B cell (primary cell): Measurements from ENCODE around the gene PRDM11. TPM values are rescaled to one million over a fixed set of nuclear protein-coding genes. Genes with fewer than 3 reads are reported as not detected.

Experiments used
- ATAC-seq: fragments of 200-7000 bp; cut with Tn5 transposase; one replicate; pipeline ENCODE4 v1.10.0; 2021; ENCODE audit warnings: low read depth, mild to moderate bottlenecking, moderate number of reproducible peaks, moderate library complexity
- CTCF ChIA-PET: fragments of 350-600 bp; sonication (Branson Sonifier 250); formaldehyde crosslinking; loops from one replicate; lab custom pipeline; 2021; ENCODE audit warnings: antibody characterized with exemption, inconsistent platforms; lab: Charles Lee
- POLR2A ChIA-PET: fragments of 350-600 bp; sonication (Branson Sonifier 250); formaldehyde crosslinking; loops from one replicate; lab custom pipeline; 2021; ENCODE audit warnings: antibody characterized with exemption; lab: Charles Lee
- DNase-seq: peaks from one replicate; pipeline ENCODE4 v3.0.0; 2013
- H2AFZ ChIP-seq: 2 replicates; pipeline ENCODE4 v1.6.1; 2012; ENCODE audit warnings: mild to moderate bottlenecking, low read depth, low read length; ENCODE audit not compliant: insufficient read depth, poor library complexity, severe bottlenecking
- H3K27ac ChIP-seq, 2 donors: 1 replicate in 1 of 2; 2 replicates in 1 of 2; pipeline ENCODE4 v1.5.1; 2012 to 2013; ENCODE audit warnings: low read length in 2 of 2, mild to moderate bottlenecking in 2 of 2, moderate library complexity in 1 of 2
- H3K27me3 ChIP-seq, 4 experiments: fragments of 200-600 bp in 1 of 4; sonication (generic) in 1 of 4; replicated peaks in 1 of 4; 1 replicate in 2 of 4; 2 replicates in 2 of 4; pipeline versions ENCODE4 v1.6.1 to v1.7.0; 2013 to 2016; ENCODE audit warnings: low read length in 3 of 4, mild to moderate bottlenecking in 2 of 4, mixed read lengths in 1 of 4, moderate library complexity in 1 of 4; ENCODE audit not compliant: insufficient read depth in 4 of 4, control insufficient read depth in 3 of 4; ENCODE audit errors: control extremely low read depth in 1 of 4
- H3K36me3 ChIP-seq, 2 experiments: replicated peaks in 1 of 2; 1 replicate in 1 of 2; 2 replicates in 1 of 2; pipeline versions ENCODE4 v1.6.1 to v1.7.1; 2013; ENCODE audit warnings: low read length in 1 of 2; ENCODE audit not compliant: insufficient read depth in 2 of 2, control insufficient read depth in 1 of 2; ENCODE audit errors: control extremely low read depth in 1 of 2, extremely low read depth in 1 of 2
- H3K4me1 ChIP-seq, 2 donors: fragments of 200-600 bp in 1 of 2; sonication (generic) in 1 of 2; 1 replicate in 1 of 2; 2 replicates in 1 of 2; pipeline versions ENCODE4 v1.5.1 to v1.6.1; 2013 to 2017; ENCODE audit warnings: low read length in 2 of 2; ENCODE audit not compliant: control insufficient read depth in 2 of 2, insufficient read depth in 2 of 2
- H3K4me2 ChIP-seq: replicated peaks from 2 replicates; pipeline ENCODE3; 2012; ENCODE audit warnings: mild to moderate bottlenecking, low read depth, low read length; ENCODE audit not compliant: poor library complexity, severe bottlenecking
- H3K4me3 ChIP-seq, 5 experiments: fragments of 200-600 bp in 1 of 5; sonication (generic) in 1 of 5; 1 replicate in 3 of 5; 2 replicates in 2 of 5; pipeline versions ENCODE4 v1.5.1 to v1.7.0; 2011 to 2016; ENCODE audit warnings: low read length in 4 of 5, mild to moderate bottlenecking in 4 of 5, low read depth in 2 of 5, control low read depth in 1 of 5, moderate library complexity in 1 of 5; ENCODE audit not compliant: insufficient read depth in 1 of 5; ENCODE audit errors: control extremely low read depth in 1 of 5, extremely low read depth in 1 of 5
- H3K79me2 ChIP-seq: fragments of 200-600 bp; sonication (generic); one replicate; pipeline ENCODE4 v1.6.0; 2016; ENCODE audit warnings: low read length; ENCODE audit not compliant: control insufficient read depth, insufficient read depth
- H3K9ac ChIP-seq: fragments of 200-600 bp; sonication (generic); 2 replicates; pipeline ENCODE4 v1.6.1; 2017; ENCODE audit warnings: mild to moderate bottlenecking, low read length, moderate library complexity
- H3K9me3 ChIP-seq, 3 donors: one replicate each; pipeline versions ENCODE4 v1.6.1 to v1.7.1; 2013; ENCODE audit warnings: low read length in 2 of 3; ENCODE audit not compliant: control insufficient read depth in 2 of 3, insufficient read depth in 1 of 3; ENCODE audit errors: control extremely low read depth in 1 of 3
- H4K20me1 ChIP-seq: 2 replicates; pipeline ENCODE4 v1.6.0; 2012; ENCODE audit warnings: mild to moderate bottlenecking, low read length; ENCODE audit not compliant: insufficient read depth, control insufficient read depth, poor library complexity, severe bottlenecking
- H3K27ac Mint-ChIP-seq: one replicate; pipeline ENCODE4 v1.8.0; 2021; ENCODE audit warnings: mixed read lengths
- H3K27me3 Mint-ChIP-seq: one replicate; pipeline ENCODE4 v1.8.0; 2021; ENCODE audit warnings: mixed read lengths
- H3K4me1 Mint-ChIP-seq: one replicate; pipeline ENCODE4 v1.8.0; 2021; ENCODE audit warnings: mixed read lengths
- H3K4me3 Mint-ChIP-seq: one replicate; pipeline ENCODE4 v1.8.0; 2021; ENCODE audit warnings: mixed read lengths
- H3K9me3 Mint-ChIP-seq: one replicate; pipeline ENCODE4 v1.8.0; 2022; ENCODE audit warnings: mixed read lengths; ENCODE audit not compliant: insufficient read depth
- EZH2 ChIP-seq: IDR thresholded peaks from 2 replicates; pipeline ENCODE4 v1.6.1; 2012; ENCODE audit warnings: borderline replicate concordance, low read depth, mild to moderate bottlenecking, moderate library complexity, low read length; ENCODE audit not compliant: insufficient read depth, poor library complexity, severe bottlenecking
- WGBS: methylation state at CpG from one replicate; pipeline ENCODE4 v1.1.5; 2013; ENCODE audit warnings: missing lambda C conversion rate; ENCODE audit not compliant: insufficient coverage; 5-methylcytosine and 5-hydroxymethylcytosine counted together
- intact Hi-C: fragments of 100-400 bp; cut with micrococcal nuclease; formaldehyde crosslinking; loops from one replicate; pipeline ENCODE4 v1.10.0; 2022
- polyA plus RNA-seq: library from polyadenylated mRNA; depleted of rRNA; stranded (reverse); fragments of >200 nt; gene quantifications from 2 replicates; pipeline ENCODE4 v1.2.3, GENCODE V29; 2012
- total RNA-seq, 2 donors: library from RNA; stranded (reverse); fragments of 120-200 nt in 1 of 2; gene quantifications; 1 replicate in 1 of 2; 2 replicates in 1 of 2; pipeline versions ENCODE4 v1.2.3 to v1.2.4, GENCODE V29; 2013 to 2022
- TF ChIP-seq, protein P1 (sequence below): fragments of 200-600 bp; IDR thresholded peaks from one replicate; pipeline ENCODE4 v1.8.0; 2022; ENCODE audit warnings: antibody characterized with exemption, mild to moderate bottlenecking

PRDM11 gene
- total and polyA plus RNA-seq, 2 donors (not counting 1 experiment from before 2014, with no cell fraction given) = 9.5 to 26.2 TPM

GRCh38 chr11:45193695-45194094, 47.3 kb downstream of the PRDM11 start:
- DNase-seq = no peak
- H4K20me1 ChIP-seq = no peaks in the 10 kb centered on the region
- peaks cover 2 to 5% of the 10 kb centered on the region in 2 experiments for H3K36me3 ChIP-seq
- WGBS = 98% methylated on average over 5 of the region's 6 CpGs
- no peaks in the 10 kb centered on the region for H3K27me3 ChIP-seq
- no peaks in the 10 kb centered on the region for H3K9me3 ChIP-seq
- CTCF ChIA-PET = no interaction called here
- ATAC-seq = no peak
- H3K27ac ChIP-seq = no peak overlapping the region
- POLR2A ChIA-PET = no interaction called here
- H3K4me1 Mint-ChIP-seq = no peaks in the 10 kb centered on the region
- H2AFZ ChIP-seq = no peak overlapping the region
- no peak overlapping the region for H3K9ac ChIP-seq
- H3K4me1 ChIP-seq = no peaks in the 10 kb centered on the region
- H3K79me2 ChIP-seq = no peaks in the 10 kb centered on the region
- H3K27me3 Mint-ChIP-seq = no peaks in the 10 kb centered on the region
- no peak overlapping the region for H3K27ac Mint-ChIP-seq
- H3K4me3 Mint-ChIP-seq = no peak overlapping the region
- H3K4me3 ChIP-seq = no peak overlapping the region
- intact Hi-C loops = no loop called here
- no peaks in the 10 kb centered on the region for H3K9me3 Mint-ChIP-seq
- no peak overlapping the region for H3K4me2 ChIP-seq
- TF ChIP-seq, protein P1, sequence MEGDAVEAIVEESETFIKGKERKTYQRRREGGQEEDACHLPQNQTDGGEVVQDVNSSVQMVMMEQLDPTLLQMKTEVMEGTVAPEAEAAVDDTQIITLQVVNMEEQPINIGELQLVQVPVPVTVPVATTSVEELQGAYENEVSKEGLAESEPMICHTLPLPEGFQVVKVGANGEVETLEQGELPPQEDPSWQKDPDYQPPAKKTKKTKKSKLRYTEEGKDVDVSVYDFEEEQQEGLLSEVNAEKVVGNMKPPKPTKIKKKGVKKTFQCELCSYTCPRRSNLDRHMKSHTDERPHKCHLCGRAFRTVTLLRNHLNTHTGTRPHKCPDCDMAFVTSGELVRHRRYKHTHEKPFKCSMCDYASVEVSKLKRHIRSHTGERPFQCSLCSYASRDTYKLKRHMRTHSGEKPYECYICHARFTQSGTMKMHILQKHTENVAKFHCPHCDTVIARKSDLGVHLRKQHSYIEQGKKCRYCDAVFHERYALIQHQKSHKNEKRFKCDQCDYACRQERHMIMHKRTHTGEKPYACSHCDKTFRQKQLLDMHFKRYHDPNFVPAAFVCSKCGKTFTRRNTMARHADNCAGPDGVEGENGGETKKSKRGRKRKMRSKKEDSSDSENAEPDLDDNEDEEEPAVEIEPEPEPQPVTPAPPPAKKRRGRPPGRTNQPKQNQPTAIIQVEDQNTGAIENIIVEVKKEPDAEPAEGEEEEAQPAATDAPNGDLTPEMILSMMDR = no peak
- no peak for TF ChIP-seq EZH2

GRCh38 chr11:45204761-45205160, 58.3 kb downstream of the PRDM11 start:
- Mint-ChIP-seq H3K27ac (no peak overlapping the region), H3K9me3 (peaks cover 4% of the 10 kb centered on the region), H3K27me3 (no peaks in the 10 kb centered on the region), H3K4me1 (peaks cover 6% of the 10 kb centered on the region), H3K4me3 (no peak overlapping the region)
- Histone ChIP-seq H3K4me3 (no peak overlapping the region), H2AFZ (no peak overlapping the region), H3K27me3 (no peaks in the 10 kb centered on the region), H3K36me3 (peaks cover 0 to 19% of the 10 kb centered on the region in 2 experiments), H3K79me2 (no peaks in the 10 kb centered on the region), H3K27ac (no peak overlapping the region), H3K9ac (no peak overlapping the region), H3K9me3 (peaks cover 0 to 2% (median 0%) of the 10 kb centered on the region in 3 donors), H4K20me1 (peaks cover 8% of the 10 kb centered on the region), H3K4me2 (no peak overlapping the region), H3K4me1 (peaks cover 6 to 7% of the 10 kb centered on the region in 2 donors)
- no peak for TF ChIP-seq EZH2
- TF ChIP-seq, protein P1 = no peak
- CTCF ChIA-PET = no interaction called here
- no peak for DNase-seq
- intact Hi-C loops = no loop called here
- 91% methylated on average over 6 of the region's 8 CpGs for WGBS
- ATAC-seq = no peak
- POLR2A ChIA-PET = no interaction called here
